COLO829 (cell line): ENCODE data around the gene NT5DC3.
"Not testable (repeated sequence)": the region's sequence is repeated elsewhere in the genome, so short reads cannot be mapped to it uniquely, and the experiment has no call there.

Experiments
- DNase-seq: peaks from one replicate; pipeline ENCODE4 v3.0.0; 2012; ENCODE audit warnings: low spot score

The NT5DC3 gene

GRCh38 chr12:103855896-103856657 lies 15.0 kb upstream of the NT5DC3 start:
- no peak for DNase-seq

- DNase-seq, result no peak
These were observed 14.1 kb upstream of the NT5DC3 start for GRCh38 chr12:103855036-103855712.

GRCh38 chr12:103854372-103854973 lies 13.4 kb upstream of the NT5DC3 start:
- no peak for DNase-seq

GRCh38 chr12:103852498-103852997 lies 11.5 kb upstream of the NT5DC3 start:
- DNase-seq, result no peak

DNA sequence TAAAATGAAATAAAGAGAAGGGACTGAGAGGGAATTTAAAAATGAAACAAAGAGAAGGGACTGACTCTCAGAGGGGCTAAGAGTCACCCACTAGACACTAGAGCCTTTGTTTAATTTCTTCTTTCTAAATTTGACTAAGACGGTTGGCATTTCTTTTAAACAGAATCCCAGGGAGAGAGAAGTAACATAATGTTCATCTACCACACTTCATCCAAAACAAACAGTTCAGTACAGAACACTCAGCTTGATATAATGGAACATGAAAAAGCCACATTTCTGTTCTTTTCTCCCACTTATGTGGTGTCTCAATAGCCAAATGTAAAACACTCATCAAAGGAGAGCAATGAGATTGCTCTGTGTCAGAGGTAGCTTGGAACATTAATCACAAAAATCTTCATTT lies 10.1 kb upstream of the NT5DC3 start:
- DNase-seq, result peak; percentile 70

DNA sequence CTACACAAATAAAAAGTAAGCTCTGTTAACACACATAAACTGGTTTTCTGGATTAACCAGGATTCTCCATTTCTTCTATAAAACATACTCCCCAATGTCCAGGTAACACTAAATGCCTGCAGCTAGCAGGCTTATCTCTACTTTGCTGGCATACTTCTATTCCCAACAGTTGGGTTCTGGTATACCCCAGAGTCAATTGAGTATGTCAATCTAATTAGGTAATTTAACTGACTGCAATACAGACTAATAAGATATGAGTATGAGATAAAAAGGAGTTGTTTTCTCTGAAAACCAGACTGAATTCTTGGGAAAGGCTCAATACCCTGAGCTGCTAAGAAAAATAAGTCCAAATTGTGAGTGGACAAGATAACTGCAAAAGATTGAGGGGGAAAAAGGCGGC lies 9.4 kb upstream of the NT5DC3 start:
- no peak for DNase-seq

DNA sequence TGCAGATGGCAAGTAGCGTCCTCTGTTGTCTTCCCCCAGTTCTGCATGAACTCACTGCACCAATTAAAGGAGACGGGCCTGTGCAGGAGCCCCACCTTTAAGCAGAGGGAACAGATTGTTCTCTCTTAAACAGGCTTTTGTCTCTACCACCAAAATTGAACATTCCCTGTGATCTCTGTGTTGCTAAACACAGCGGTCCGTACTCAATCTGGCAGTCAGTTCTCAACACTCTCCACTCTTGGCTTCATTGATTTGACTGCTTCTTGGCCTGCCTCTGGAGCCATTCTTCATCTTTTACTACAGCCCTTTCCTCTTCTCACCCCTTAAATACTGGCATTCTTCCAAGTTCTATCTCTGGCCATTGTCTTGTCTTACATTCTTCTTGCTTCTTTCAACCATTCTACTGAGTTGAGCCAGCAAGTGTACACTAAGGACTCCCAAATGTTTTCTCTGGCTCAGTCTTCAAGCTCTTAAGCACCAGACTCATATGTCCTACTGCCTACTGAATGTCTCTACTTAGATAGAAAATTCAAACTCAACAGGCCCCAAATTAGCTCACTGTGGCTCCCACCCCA lies 8.0 kb upstream of the NT5DC3 start:
- DNase-seq, result no peak

- no peak for DNase-seq
These were observed 7.1 kb upstream of the NT5DC3 start for GRCh38 chr12:103848143-103848542.

DNA sequence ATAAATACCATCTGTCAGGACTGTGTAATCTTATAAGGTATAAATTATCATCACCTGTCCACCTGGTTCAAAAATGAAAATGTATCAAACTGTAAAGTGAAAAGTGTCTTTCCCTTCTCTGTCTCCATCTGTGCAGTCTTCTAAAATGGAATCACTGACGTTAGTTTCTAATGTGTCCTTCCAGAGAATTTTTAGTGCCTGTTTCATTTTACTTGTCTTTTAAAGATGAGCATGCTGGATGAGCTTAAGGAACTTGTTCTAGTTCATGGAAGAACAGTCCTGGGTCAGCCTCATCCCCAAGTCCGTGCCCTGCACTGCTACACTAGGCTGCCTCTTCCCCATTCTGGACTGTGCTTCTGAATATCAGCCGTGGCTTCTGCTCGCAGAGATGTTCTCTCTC lies 5.4 kb upstream of the NT5DC3 start:
- no peak for DNase-seq

DNA sequence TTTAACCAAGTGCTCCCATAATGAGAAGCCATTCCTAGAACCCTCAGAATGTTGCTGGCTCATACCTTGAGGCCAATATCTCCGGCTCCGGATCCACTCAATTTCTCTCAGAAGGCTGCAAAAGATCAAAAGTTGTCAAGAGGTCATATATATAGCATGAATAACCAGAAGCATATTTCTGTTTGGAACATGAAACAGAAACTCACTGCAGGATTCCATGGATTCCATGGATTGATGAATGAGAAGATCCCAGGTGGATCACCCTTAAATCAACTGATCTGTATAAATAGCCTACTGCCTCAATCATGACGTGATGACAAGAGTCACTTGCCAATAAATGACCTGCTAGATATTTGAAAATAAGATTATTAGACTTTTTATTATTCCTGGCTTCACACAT lies 3.3 kb upstream of the NT5DC3 start:
- no peak for DNase-seq

- peak; percentile 76 for DNase-seq
These were observed 903 bp upstream of the NT5DC3 start for GRCh38 chr12:103841690-103842584.

DNA sequence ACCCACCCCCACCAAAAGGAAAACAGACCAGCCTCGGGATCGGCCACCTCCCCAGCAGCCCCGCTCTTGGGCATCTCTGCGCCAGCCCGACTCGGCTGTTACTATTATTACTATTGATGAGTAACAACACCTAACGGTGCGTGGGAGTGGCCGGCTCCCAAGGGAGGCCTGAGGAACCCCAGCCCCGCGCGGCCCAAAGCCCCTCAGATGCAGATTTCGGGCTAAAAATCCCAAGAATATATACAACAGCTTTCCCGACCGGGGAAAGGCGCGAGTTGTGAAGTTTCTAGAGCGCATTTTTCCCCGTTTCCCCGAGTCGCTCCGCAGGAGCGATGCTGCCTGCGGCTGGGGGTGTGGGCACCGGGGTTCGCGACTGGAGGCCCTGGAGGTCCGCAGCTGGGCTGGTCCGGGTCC lies 565 bp downstream of the NT5DC3 start:
- no peak for DNase-seq

- no peak for DNase-seq
These were observed 1.2 kb downstream of the NT5DC3 start for GRCh38 chr12:103839609-103840461.

DNA sequence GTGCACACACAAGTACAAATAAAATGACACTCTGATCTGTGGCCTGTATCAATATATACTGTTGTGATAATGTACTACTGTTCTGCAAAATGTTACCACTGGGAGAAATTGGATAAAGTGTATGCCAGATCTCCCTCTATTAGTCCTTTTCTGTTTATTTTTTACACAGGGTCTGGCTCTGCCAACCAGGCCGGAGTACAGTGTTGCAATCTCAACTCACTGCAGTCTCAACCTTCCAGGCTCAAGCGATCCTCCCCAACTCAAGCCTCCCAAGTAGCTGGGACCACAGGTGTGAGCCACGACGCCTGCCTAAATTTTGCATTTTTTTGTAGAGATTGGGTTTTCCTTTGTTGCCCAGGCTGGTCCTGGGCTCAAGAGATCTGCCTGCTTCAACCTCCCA lies 1.9 kb downstream of the NT5DC3 start:
- DNase-seq, result no peak

DNA sequence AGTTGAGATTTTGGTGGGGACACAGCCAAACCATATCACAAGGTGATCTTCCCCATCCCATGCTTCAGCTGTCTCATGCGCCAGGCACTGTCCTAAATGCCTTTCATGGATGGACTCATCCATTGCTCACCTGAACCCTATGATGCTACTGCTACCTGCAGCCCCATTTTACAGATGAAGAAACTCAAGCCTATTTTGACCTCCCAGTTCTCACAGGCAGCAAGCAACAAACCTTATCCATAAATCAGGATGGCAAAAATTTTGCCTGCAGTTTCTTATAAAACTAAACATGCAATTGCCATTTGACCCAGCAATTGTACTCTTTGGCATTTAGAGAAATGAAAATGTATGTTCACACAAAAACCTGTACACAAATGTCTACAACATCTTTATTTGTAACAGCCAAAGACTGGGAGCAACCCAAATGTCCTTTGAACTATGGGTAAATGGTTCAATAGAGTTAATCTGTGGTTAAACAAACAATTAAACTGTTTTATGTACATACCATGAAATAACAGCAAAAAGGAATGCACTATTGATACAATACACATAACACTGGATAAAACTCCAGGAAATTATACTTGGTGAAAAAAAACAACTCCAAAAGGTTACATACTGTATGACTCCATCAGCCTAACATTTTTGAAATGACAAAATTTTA lies 2.6 kb downstream of the NT5DC3 start:
- DNase-seq, result no peak

- no peak for DNase-seq
These were observed 4.7 kb downstream of the NT5DC3 start for GRCh38 chr12:103836345-103836744.

- not testable (repeated sequence) for DNase-seq
These were observed 5.2 kb downstream of the NT5DC3 start for GRCh38 chr12:103835747-103836335.

DNA sequence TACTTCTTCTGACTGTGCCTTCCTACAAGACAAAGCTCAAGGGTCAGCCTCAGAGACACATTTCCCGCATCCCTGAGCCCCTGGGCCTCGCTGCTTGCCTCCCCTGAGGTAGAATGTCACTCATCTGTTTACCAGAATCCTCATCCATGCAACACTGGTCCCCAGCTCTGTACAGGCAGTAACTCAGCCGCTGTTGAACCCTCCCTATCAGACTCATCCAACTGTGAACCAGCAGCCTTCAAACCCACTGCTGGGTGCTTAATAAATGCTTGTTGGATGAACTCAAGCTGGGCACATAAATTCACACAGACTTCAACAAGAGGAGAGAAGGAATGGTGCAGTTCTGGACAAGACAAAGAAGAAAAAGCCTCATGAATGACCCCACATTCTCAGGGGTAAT lies 6.1 kb downstream of the NT5DC3 start:
- no peak for DNase-seq

GRCh38 chr12:103833891-103834290 lies 7.1 kb downstream of the NT5DC3 start:
- DNase-seq, result no peak
